ENCODE results near the gene AFAP1. TPM values are rescaled to one million over a fixed set of nuclear protein-coding genes. Genes with fewer than 3 reads are reported as not detected.
A peak's percentile ranks its signal among the peaks of the same experiment; 100 is the strongest.

Gene AFAP1
- total and polyA plus RNA-seq, 8 donors = 23.6 to 31.4 (median 27.4) TPM

GRCh38 chr4:7812231-7812857 is 127.3 kb downstream of the AFAP1 start:
- ATAC-seq (no peak), DNase-seq (no peak)
- no peaks in the 10 kb centered on the region for H3K27me3 ChIP-seq
- H3K4me1 ChIP-seq = peaks cover 6 to 7% of the 10 kb centered on the region in 2 donors
- no peak overlapping the region for H3K4me3 ChIP-seq
- intact Hi-C loops (cut with DNase I) = no loop called here
- peak overlapping the region in 1 of 2 donors; percentile 71 for H3K27ac ChIP-seq
- TF ChIP-seq CTCF (IDR thresholded peaks at IDR 0.05) = no peak
- peaks cover 0 to 25% of the 10 kb centered on the region in 2 donors for H3K36me3 ChIP-seq
- no peaks in the 10 kb centered on the region for H3K9me3 ChIP-seq

DNA sequence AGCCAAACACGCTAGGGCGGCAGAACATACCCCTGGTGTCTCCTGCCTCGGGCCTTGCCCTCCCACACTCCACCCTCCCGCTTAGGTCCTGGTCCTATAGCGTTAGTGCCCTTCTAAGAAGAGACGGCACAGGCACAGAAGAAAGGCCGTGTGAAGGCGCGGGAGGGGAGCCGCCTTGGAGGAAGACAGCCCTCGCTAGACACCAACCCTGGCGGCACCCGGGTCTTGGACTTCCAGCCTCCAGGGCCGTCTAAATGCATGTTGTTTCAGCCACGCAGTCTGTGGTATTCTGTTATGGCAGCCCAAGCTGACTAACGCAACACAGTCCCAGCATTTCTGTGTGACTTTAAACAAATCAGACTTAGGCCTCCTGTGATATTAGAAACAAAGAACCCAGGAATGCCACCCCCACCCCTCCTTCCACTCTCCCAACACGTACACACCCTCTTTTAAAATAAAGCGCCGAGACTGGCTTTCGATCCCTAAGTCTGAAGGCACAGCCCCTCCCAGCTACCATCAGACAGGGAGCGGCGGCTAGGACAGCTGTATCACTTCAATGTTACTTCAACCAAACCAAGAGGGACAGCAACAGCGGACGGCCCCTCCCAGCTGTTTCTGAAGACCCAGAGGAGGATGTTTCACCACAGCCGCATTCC is 128.0 kb downstream of the AFAP1 start:
- TF ChIP-seq CTCF (IDR thresholded peaks at IDR 0.05) = no peak
- no peak overlapping the region for H3K4me3 ChIP-seq
- intact Hi-C loops (cut with DNase I) = no loop called here
- ATAC-seq (peak; percentile 60), DNase-seq (peak in 2 of 4 donors; percentile 81 to 92)
- peaks cover 12 to 13% of the 10 kb centered on the region in 2 donors for H3K4me1 ChIP-seq
- no peaks in the 10 kb centered on the region for H3K9me3 ChIP-seq
- H3K27ac ChIP-seq = peak overlapping the region in 1 of 2 donors; percentile 71
- H3K36me3 ChIP-seq = peaks cover 0 to 20% of the 10 kb centered on the region in 2 donors
- H3K27me3 ChIP-seq = no peaks in the 10 kb centered on the region

- no peak for ATAC-seq
These were observed 128.7 kb downstream of the AFAP1 start for GRCh38 chr4:7810783-7811535.

GRCh38 chr4:7808752-7809151 is 130.9 kb downstream of the AFAP1 start:
- Histone ChIP-seq H3K27me3 (no peaks in the 10 kb centered on the region), H3K36me3 (no peaks in the 10 kb centered on the region), H3K9me3 (no peaks in the 10 kb centered on the region), H3K4me3 (no peak overlapping the region), H3K4me1 (peaks cover 32 to 39% of the 10 kb centered on the region in 2 donors), H3K27ac (no peak overlapping the region)
- TF ChIP-seq CTCF (IDR thresholded peaks at IDR 0.05) = no peak
- intact Hi-C loops (cut with DNase I) = no loop called here
- no peak for DNase-seq
- no peak for ATAC-seq

More at GRCh38 chr4:7810783-7811535, 128.7 kb downstream of the AFAP1 start:
- no peak overlapping the region for H3K4me3 ChIP-seq
- H3K27me3 ChIP-seq = no peaks in the 10 kb centered on the region
- H3K9me3 ChIP-seq = no peaks in the 10 kb centered on the region
- no peak for TF ChIP-seq CTCF (IDR thresholded peaks at IDR 0.05)
- H3K36me3 ChIP-seq = peaks cover 0 to 19% of the 10 kb centered on the region in 2 donors
- H3K27ac ChIP-seq = peak overlapping the region in 1 of 2 donors; percentile 71
- DNase-seq = no peak
- intact Hi-C loops (cut with DNase I) = no loop called here
- H3K4me1 ChIP-seq = peaks cover 17 to 20% of the 10 kb centered on the region in 2 donors

DNA sequence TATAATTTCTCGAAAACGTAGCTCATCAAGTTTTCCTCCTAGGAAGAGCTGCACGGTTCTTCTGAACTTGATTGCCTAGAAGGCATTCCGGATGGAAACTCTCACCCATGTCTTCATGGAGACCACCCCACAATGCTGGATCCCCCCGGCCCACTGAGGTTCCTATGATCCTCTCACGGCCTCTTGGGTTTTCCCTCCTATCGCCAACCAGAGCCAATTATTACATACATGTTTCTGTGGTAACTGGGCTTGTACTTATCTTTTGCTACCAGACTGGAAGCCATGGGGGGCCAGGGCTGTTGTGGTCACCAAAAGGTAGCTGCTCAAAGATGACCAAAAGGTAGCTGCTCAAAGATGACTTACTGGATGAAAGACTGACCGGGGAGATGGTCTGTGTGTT is 131.5 kb downstream of the AFAP1 start:
- Histone ChIP-seq H3K27ac (no peak overlapping the region), H3K9me3 (no peaks in the 10 kb centered on the region), H3K4me1 (peaks cover 32 to 42% of the 10 kb centered on the region in 2 donors), H3K36me3 (no peaks in the 10 kb centered on the region), H3K27me3 (no peaks in the 10 kb centered on the region), H3K4me3 (no peak overlapping the region)
- DNase-seq = no peak
- TF ChIP-seq CTCF (IDR thresholded peaks at IDR 0.05) = no peak
- intact Hi-C loops (cut with DNase I) = no loop called here
- ATAC-seq = no peak

Measured in left lung (tissue), 10 donors.